HCT116 (cell line): ENCODE results near the gene C14orf93. TPM values are rescaled to one million over a fixed set of nuclear protein-coding genes. Genes with fewer than 3 reads are reported as not detected.
A peak's percentile ranks its signal among the peaks of the same experiment; 100 is the strongest.

Experiments used
- ATAC-seq: fragments of 200-7000 bp; cut with Tn5 transposase; 2 replicates; pipeline ENCODE4 v1.9.1; 2020; ENCODE audit warnings: mild to moderate bottlenecking, moderate library complexity
- BruUV-seq: library from RNA; stranded (reverse); fragments of 400-500 nt; replicated peaks from 2 replicates; lab custom pipeline; 2021; lab: Mats Ljungman, UMichigan
- CTCF ChIA-PET: fragments of 300-600 bp; sonication (Branson Sonifier 250); formaldehyde crosslinking; loops from one replicate; lab custom pipeline; 2021; ENCODE audit warnings: antibody characterized with exemption; lab: Charles Lee
- POLR2A ChIA-PET: fragments of 300-600, 350-600 bp; sonication (Branson Sonifier 250); formaldehyde crosslinking; loops from one replicate; lab custom pipeline; 2021; ENCODE audit warnings: antibody characterized with exemption; lab: Charles Lee
- RAD21 ChIA-PET, 2 experiments: fragments of 300-600 bp; sonication (Branson Sonifier 250); formaldehyde crosslinking; loops; one replicate each; lab custom pipeline; 2023; ENCODE audit warnings: low total read pairs in 2 of 2; ENCODE audit not compliant: uncharacterized antibody in 2 of 2, unreplicated experiment in 2 of 2, low non-redundant PET in 1 of 2; lab: Charles Lee
- DNase-seq: peaks from one replicate; pipeline ENCODE4 v3.0.0-alpha.2; 2010; ENCODE audit warnings: low read depth, low spot score
- H2AFZ ChIP-seq: fragments of 200-600 bp; shearing (Covaris generic), sonication (generic); 2 replicates; pipeline ENCODE4 v1.6.1; 2017; ENCODE audit warnings: low read depth, mixed run types, mixed read lengths, antibody characterized with exemption, low read length; ENCODE audit not compliant: poor library complexity, severe bottlenecking
- H3K27ac ChIP-seq: 2 replicates; pipeline ENCODE4 v1.5.1; 2012; ENCODE audit warnings: low read depth, low read length
- H3K27me3 ChIP-seq: fragments of 200-600 bp; sonication (generic); 2 replicates; pipeline ENCODE4 v1.6.1; 2016; ENCODE audit warnings: mixed run types, low read length, mixed read lengths; ENCODE audit not compliant: insufficient read depth
- H3K36me3 ChIP-seq, 2 experiments: fragments of 200-500 bp in 1 of 2; fragments of 200-600 bp in 1 of 2; sonication (Bioruptor generic) in 1 of 2; sonication (generic) in 1 of 2; 2 replicates each; pipeline versions ENCODE4 v1.5.1 to v1.6.1; 2014 to 2016; ENCODE audit warnings: low read length in 2 of 2, inconsistent platforms in 1 of 2, mixed read lengths in 1 of 2, mixed run types in 1 of 2; ENCODE audit not compliant: insufficient read depth in 2 of 2, control insufficient read depth in 1 of 2
- H3K4me1 ChIP-seq, 2 experiments: fragments of 200-600 bp in 1 of 2; sonication (generic) in 1 of 2; 2 replicates each; pipeline versions ENCODE4 v1.5.1 to v1.6.1; 2012 to 2017; ENCODE audit warnings: low read length in 2 of 2, inconsistent platforms in 1 of 2, mild to moderate bottlenecking in 1 of 2, mixed read lengths in 1 of 2, mixed run types in 1 of 2, moderate library complexity in 1 of 2; ENCODE audit not compliant: insufficient read depth in 2 of 2, control insufficient read depth in 1 of 2
- H3K4me2 ChIP-seq: fragments of 200-600 bp; sonication (generic); 2 replicates; pipeline ENCODE4 v1.6.1; 2017; ENCODE audit warnings: mixed run types, low read length, mixed read lengths
- H3K4me3 ChIP-seq, 2 experiments: fragments of 200-600 bp in 1 of 2; sonication (generic) in 1 of 2; replicated peaks in 1 of 2; 2 replicates each; pipeline ENCODE4 v1.5.1; 2011 to 2016; ENCODE audit warnings: low read length in 2 of 2, control low read depth in 1 of 2, low read depth in 1 of 2, mild to moderate bottlenecking in 1 of 2, mixed read lengths in 1 of 2, mixed run types in 1 of 2
- H3K79me2 ChIP-seq: fragments of 200-600 bp; sonication (generic); 2 replicates; pipeline ENCODE4 v1.6.1; 2017; ENCODE audit warnings: mild to moderate bottlenecking, mixed run types, low read length, moderate library complexity, mixed read lengths; ENCODE audit not compliant: insufficient read depth
- H3K9ac ChIP-seq: fragments of 200-600 bp; sonication (generic); 2 replicates; pipeline ENCODE4 v1.6.1; 2016; ENCODE audit warnings: low read length, mixed read lengths
- H3K9me2 ChIP-seq: fragments of 200-600 bp; sonication (generic), shearing (Covaris generic); 2 replicates; pipeline ENCODE4 v1.6.1; 2017; ENCODE audit warnings: mixed run types, mild to moderate bottlenecking, moderate library complexity; ENCODE audit not compliant: insufficient read depth
- H3K9me3 ChIP-seq, 2 experiments: fragments of 200-500 bp in 1 of 2; fragments of 200-600 bp in 1 of 2; sonication (Bioruptor generic) in 1 of 2; sonication (generic) in 1 of 2; 2 replicates each; pipeline ENCODE4 v1.6.1; 2014 to 2017; ENCODE audit warnings: low read length in 2 of 2, mixed read lengths in 2 of 2, inconsistent platforms in 1 of 2, low read depth in 1 of 2, mild to moderate bottlenecking in 1 of 2, mixed run types in 1 of 2, moderate library complexity in 1 of 2; ENCODE audit not compliant: control insufficient read depth in 1 of 2, insufficient read depth in 1 of 2
- H4K20me1 ChIP-seq: fragments of 200-600 bp; sonication (generic), shearing (Covaris generic); 2 replicates; pipeline ENCODE4 v1.6.1; 2017; ENCODE audit warnings: mixed run types, mild to moderate bottlenecking, moderate library complexity; ENCODE audit not compliant: insufficient read depth
- CBX3 ChIP-seq: IDR thresholded peaks from 2 replicates; pipeline ENCODE4 v1.6.1; 2012; ENCODE audit warnings: low read depth
- JUND ChIP-seq: IDR thresholded peaks from 2 replicates; pipeline ENCODE4 v1.6.1; 2012
- POLR2AphosphoS5 ChIP-seq: IDR thresholded peaks from 2 replicates; pipeline ENCODE4 v1.6.1; 2011; ENCODE audit warnings: mild to moderate bottlenecking, low read depth, low read length, moderate library complexity
- TCF7L2 ChIP-seq: IDR thresholded peaks from 2 replicates; pipeline ENCODE4 v1.7.0; 2011; ENCODE audit warnings: borderline replicate concordance, inconsistent platforms; ENCODE audit not compliant: insufficient read depth, insufficient read length; ENCODE audit errors: extremely low read depth
- YY1 ChIP-seq: IDR thresholded peaks from 2 replicates; pipeline ENCODE4 v1.6.1; 2011; ENCODE audit warnings: low read length, low read depth, moderate library complexity, mild to moderate bottlenecking; ENCODE audit not compliant: insufficient replicate concordance; ENCODE audit errors: extremely low read depth
- ZBTB33 ChIP-seq: IDR thresholded peaks from 2 replicates; pipeline ENCODE4 v1.6.1; 2011; ENCODE audit warnings: mild to moderate bottlenecking, low read length, moderate library complexity; ENCODE audit not compliant: insufficient replicate concordance; ENCODE audit errors: extremely low read depth
- ZFX ChIP-seq: fragments of 450-650 bp; IDR thresholded peaks from 2 replicates; pipeline ENCODE4 v1.6.1; 2017
- ZNF274 ChIP-seq: fragments of 200-500 bp; sonication (Bioruptor generic); IDR thresholded peaks from 2 replicates; pipeline ENCODE4 v1.6.1; 2014; ENCODE audit warnings: mild to moderate bottlenecking, low read depth, low read length, inconsistent platforms
- intact Hi-C: fragments of 100-400 bp; cut with micrococcal nuclease; formaldehyde crosslinking; loops from 2 replicates; pipeline ENCODE4 v1.10.0; 2022
- total RNA-seq: library from RNA; stranded (reverse); gene quantifications from one replicate; pipeline ENCODE4 v1.2.1, GENCODE V29; 2021; ENCODE audit not compliant: unreplicated experiment

Gene C14orf93
- total RNA-seq, 1 experiment from 2014 or later = 13.7 TPM

- peak within 1 kb of the TSS; percentile 77 to 83 for H3K4me3 ChIP-seq
- intact Hi-C loops = loop anchor here (1.0 to 10.0 kb wide), 6 partner anchors 9 to 598 kb away; partner anchors contain the start of genes BCL2L2 and PPP1R3E
- POLR2A ChIA-PET = interaction anchor here (1.0 to 2.5 kb wide), 6 partner anchors 24 to 112 kb away, joined by 3 to 10 read pairs (median 3); partner anchors contain the start of genes ACIN1 and C14orf119
- H3K79me2 ChIP-seq = peaks cover 44% of the 10 kb centered on the region
- peaks cover 28 to 38% of the 10 kb centered on the region in 2 experiments for H3K4me1 ChIP-seq
- H3K4me2 ChIP-seq = peak within 1 kb of the TSS; percentile 97
- H3K27ac ChIP-seq = peak within 1 kb of the TSS; percentile 95
- H3K9ac ChIP-seq = peak within 1 kb of the TSS; percentile 90
- no peaks in the 10 kb centered on the region for H3K27me3 ChIP-seq
- H3K9me3 ChIP-seq = no peaks in the 10 kb centered on the region
- DNase-seq (peak; percentile 78), ATAC-seq (peak; percentile 57)
- RAD21 ChIA-PET = interaction anchor here (0.9 to 1.3 kb wide), 4 partner anchors 52 to 86 kb away, joined by 3 read pairs; no protein-coding TSS in a partner anchor
- no TSS peak for BruUV-seq
- CTCF ChIA-PET = interaction anchor here (1.0 to 7.6 kb wide), 10 partner anchors 9 to 159 kb away, joined by 4 to 175 read pairs (median 7); partner anchors contain the start of gene CDH24
- TF ChIP-seq YY1 (peak; percentile 5), JUND (no peak)
- no peaks in the 10 kb centered on the region for H3K9me2 ChIP-seq
- peak within 1 kb of the TSS; percentile 84 for H2AFZ ChIP-seq
- no peaks in the 10 kb centered on the region for H4K20me1 ChIP-seq
- H3K36me3 ChIP-seq = no peaks in the 10 kb centered on the region; a peak in 1 of 4 replicates
These were observed 27.3 kb downstream of the C14orf93 start, which contains the start of gene AJUBA for GRCh38 chr14:22982477-22983245. TSS of gene AJUBA (minus strand) at chr14:22982551. CDS start at chr14:22982266, 285 bp downstream.

DNA sequence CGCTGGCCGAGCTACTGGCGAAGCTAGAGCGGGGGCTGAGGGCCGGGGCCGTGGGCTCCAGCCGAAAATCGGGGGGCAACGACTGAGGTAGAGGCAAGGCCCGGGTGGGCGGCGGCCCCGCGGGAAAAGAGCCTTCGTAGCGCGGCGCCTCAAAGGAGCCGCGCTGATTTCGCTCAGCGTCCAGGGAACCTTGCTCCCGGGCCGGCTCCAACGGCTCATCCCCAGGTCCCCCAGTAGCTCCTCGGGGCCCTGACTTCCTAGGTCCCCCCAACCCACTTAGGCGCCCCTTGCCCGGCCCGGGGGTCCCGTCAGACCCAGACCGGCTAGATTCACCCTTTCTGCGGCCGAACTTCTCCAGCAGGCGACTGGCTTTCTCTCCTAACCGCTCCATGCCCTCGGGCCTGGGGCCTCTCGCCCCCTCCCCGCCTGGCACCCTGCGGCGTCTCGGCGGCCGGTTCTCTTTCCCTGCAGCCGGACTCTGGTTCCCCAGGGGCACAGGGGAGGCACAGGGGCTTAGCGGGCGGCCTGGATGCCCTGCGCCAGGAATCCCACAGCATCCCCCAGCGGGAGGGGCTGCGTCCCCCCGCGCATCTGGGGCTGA is 28.0 kb downstream of the C14orf93 start:
- peak overlapping the region; percentile 95 for H3K27ac ChIP-seq
- H3K4me2 ChIP-seq = peak overlapping the region; percentile 97
- H3K4me3 ChIP-seq = peak overlapping the region; percentile 77 to 83
- ChIA-PET CTCF (interaction anchor here (1.0 to 7.6 kb wide), 10 partner anchors 8 to 159 kb away, joined by 4 to 175 read pairs (median 6); partner anchors contain the start of gene CDH24), RAD21 (interaction anchor here (0.7 to 1.3 kb wide), 5 partner anchors 51 to 216 kb away, joined by 3 read pairs; partner anchors contain the start of gene OXA1L (in 1 of the 2)), POLR2A (interaction anchor here (0.6 to 2.5 kb wide), 6 partner anchors 14 to 113 kb away, joined by 3 to 10 read pairs (median 3); partner anchors contain the start of genes ACIN1 and C14orf119)
- H3K79me2 ChIP-seq = peaks cover 50% of the 10 kb centered on the region
- TF ChIP-seq ZBTB33 (no peak), POLR2AphosphoS5 (peak; percentile 33; the same call in 1 of the 2 replicates), ZFX (peak; percentile 53; the same call in 1 of the 2 replicates), CBX3 (no peak), TCF7L2 (peak; percentile 86), ZNF274 (no peak)
- ATAC-seq (peak; percentile 4), DNase-seq (no peak)
- BruUV-seq = no TSS peak
- no peaks in the 10 kb centered on the region for H3K9me2 ChIP-seq
- H3K36me3 ChIP-seq = no peaks in the 10 kb centered on the region; a peak in 1 of 4 replicates
- H2AFZ ChIP-seq = no peak overlapping the region
- no peaks in the 10 kb centered on the region for H4K20me1 ChIP-seq
- peaks cover 34 to 45% of the 10 kb centered on the region in 2 experiments for H3K4me1 ChIP-seq
- peak overlapping the region; percentile 90 for H3K9ac ChIP-seq
- no peaks in the 10 kb centered on the region for H3K9me3 ChIP-seq
- H3K27me3 ChIP-seq = no peaks in the 10 kb centered on the region
- intact Hi-C loops = loop anchor here (2.0 to 10.0 kb wide), 5 partner anchors 51 to 597 kb away; partner anchors contain the start of genes BCL2L2 and PPP1R3E
